ENCODE results near the gene CHPF2.

The CHPF2 gene, protein sequence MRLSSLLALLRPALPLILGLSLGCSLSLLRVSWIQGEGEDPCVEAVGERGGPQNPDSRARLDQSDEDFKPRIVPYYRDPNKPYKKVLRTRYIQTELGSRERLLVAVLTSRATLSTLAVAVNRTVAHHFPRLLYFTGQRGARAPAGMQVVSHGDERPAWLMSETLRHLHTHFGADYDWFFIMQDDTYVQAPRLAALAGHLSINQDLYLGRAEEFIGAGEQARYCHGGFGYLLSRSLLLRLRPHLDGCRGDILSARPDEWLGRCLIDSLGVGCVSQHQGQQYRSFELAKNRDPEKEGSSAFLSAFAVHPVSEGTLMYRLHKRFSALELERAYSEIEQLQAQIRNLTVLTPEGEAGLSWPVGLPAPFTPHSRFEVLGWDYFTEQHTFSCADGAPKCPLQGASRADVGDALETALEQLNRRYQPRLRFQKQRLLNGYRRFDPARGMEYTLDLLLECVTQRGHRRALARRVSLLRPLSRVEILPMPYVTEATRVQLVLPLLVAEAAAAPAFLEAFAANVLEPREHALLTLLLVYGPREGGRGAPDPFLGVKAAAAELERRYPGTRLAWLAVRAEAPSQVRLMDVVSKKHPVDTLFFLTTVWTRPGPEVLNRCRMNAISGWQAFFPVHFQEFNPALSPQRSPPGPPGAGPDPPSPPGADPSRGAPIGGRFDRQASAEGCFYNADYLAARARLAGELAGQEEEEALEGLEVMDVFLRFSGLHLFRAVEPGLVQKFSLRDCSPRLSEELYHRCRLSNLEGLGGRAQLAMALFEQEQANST

DNA sequence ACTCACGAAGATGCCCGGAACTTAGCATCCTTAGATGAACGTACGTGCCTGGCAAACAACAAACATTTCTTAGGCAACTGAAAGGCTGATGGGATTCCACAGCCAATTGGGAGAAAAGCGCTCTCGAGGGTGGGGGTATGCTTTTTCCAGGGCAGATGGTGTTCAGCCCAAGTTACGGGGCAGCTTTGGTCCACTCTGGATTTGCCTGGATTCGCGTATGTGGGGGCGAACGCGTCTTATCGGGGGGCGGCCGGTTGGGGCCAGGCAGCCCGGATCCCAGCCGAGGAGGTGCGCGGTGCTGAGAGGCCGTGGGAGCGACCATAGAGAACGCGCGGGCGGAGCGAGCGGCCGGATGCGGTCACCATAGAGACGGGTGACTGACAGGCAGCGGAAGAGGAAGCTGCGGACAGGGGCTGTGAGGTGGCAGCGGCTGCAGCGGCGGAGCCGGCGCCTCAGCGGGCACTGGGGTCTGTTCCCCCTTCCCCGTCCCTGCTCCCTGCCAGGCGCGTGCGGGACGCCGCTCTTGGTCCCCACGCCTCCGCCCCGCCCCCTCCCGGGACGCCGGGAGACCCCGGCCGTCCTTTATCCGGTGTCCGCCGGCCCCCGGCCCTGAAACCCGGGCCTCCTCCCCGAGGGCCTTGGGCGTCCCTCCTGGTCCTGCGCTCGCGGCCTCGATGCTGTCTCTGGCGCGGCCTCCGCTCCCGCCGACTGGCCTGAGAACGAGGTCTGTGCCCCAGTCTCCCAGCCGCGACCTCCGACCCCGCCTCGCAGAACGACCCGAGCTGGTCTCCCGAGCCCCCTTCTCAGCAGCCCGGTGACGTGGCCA is at the start of gene CHPF2:
TSS of gene CHPF2 (plus strand) at position 393 of the 826 bp plus-strand sequence. CDS start 1,529 bp downstream, outside the sequence.
- peak; percentile 71 to 84 for DNase-seq (ENCODE audit: low read depth in 2 of 2, low spot score in 1 of 2)

DNA sequence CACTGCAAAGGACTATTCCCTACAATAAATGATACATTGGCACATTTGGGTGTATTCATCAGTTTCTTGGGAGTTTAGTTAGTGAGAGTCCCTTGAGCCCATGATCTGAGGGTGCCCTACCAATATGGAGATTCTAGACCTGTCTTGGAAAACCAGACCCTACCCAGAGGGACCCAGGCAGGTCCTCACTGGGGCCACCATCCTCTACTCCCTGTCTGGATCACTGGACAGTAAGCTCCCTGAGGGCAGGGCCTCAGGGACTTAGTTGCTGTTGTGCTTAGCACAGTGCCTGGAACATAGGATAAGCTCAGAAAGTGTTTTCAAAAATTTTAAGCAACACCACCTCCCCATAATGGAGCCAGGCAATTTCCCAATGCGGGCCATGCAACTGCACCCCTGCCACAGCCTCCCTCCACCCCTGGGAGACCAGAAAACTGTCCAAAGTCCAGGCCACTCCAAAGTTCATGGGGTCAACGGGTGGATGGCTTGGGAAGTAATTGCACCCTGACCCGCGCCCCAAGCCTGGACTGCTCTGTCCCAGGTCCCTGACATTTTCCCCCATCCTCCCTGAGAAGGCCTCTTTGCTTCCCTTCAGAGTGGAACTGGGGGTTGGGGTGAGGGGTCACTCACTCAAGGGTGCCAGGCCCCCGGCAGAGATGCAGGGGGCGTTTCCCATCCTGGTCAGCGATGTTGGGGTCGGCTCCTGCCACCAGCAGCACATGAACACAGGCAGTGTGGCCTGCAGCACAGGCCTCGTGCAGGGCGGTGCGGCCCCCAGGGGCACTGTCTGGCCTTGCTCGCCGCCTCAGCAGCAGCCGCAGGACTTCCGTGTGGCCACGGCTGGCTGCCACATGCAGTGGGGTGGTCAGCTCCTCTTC is 46.3 kb upstream of the CHPF2 start:
- DNase-seq (ENCODE audit: low read depth in 2 of 2, low spot score in 1 of 2), result no peak

DNA sequence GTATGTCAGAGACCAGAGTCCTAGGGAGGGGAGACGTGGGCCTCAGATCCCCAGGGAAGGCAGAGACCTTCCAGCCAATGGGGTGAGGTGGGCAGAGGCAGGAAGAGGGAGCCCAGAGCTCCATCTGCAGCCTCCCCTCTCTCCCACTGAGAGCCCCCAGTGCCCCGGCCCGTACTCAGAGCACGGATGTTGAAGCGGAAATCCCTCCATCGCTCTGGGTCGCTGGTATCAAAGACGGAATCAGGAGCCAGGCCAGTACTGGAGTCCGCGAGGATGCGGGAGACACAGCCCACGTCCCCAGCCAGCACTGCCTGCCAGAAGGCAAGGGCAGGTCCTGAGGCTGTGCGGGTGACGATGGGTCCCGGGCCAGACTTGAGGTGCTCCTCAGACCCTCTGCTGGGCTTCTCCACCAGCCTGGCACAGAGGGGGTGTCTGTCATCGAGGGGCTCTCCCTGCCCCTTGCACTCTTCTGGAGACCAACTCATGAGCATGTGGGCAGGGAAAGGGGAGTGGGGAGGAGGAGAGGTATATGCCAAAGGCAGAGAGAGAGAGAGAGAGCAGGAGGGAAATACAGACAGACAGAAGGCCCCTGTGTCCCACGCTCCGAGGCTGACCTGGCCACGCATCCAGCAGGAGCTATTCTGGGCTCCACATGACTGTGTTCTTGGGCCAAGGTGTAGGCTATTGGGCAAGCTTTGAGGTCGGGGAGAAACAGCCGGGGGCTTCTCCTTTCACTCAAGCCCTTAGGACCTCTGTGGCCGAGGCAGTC is 45.5 kb upstream of the CHPF2 start, which contains the start of gene ASB10:
TSS of gene ASB10 (minus strand) at position 611 of the 769 bp plus-strand sequence. CDS start at position 491, 120 bp downstream.
- no peak for DNase-seq (ENCODE audit: low read depth in 2 of 2, low spot score in 1 of 2)

DNA sequence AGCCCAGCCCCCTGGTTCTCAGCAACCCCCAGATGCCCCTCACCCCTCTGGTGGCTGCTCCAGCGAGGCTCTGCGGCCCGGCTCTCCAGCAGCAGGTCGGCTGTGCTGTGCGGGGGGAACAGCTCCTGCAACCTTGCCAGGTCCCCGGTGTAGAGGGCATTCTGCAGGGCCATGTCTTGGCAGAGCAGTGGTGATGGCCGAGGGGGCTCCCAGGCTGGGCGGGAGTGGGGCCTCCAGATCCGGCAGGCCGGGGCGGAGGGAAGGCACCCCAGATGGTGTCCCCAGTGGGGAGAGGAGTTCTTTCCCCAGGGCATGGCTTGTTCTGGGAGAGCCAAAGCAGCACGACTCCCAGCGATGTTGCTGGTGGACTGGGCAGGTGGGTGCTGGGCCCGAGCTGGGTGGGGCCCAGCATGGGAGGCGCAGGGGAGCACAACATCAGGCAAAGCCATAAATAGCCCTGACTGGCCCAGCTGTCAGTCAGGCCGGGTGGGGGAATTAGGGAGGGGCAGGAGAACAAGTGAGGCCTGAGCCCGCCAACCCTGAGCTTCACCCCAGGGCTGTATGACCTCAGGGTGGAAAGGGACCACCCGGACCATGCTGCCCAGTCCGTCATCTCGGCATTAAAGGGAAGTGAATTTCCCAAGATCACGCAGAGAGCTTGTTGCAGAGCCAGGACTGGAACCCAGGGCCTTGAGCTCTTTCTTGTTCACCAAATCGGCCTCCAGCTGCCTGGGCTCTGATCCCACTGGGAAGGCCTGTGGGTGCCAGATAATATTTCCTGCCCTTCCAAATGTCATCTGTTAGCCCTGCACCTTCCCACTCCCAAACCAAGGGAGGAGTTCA is 44.7 kb upstream of the CHPF2 start:
- no peak for DNase-seq (ENCODE audit: low read depth in 2 of 2, low spot score in 1 of 2)

DNA sequence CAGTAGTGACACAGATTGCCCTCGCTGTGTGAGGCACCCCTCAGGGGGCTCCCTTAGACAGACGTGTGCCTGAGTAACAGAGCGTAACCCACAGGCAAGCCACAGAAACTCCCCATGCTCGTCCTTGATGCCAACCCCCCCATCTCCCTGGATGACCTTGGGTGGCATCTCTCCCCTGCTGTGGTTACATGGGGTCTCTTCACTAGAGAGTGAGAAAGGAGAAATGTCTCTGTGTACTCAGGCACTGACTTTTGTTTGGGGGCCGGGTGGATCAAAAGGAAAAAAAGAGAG is 44.1 kb upstream of the CHPF2 start:
- no peak for DNase-seq (ENCODE audit: low read depth in 2 of 2, low spot score in 1 of 2)

DNA sequence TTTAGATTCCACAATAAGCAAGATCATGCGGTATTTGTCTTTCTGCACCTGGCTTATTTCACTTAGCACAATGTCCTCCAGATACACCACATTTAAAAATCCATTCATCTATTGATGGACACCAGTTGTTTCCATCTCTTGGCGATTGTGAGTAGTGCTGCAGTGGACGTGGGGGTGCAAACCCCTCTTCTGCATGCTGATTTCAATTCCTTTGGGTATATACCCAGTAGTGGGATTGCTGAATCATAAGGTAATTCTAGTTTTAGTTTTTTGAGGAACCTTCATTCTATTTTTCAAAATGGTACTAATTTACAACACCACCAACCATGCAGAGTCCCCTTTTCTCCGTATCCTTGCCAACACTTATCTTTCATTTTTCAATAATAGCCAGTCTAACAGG is 43.2 kb upstream of the CHPF2 start:
- no peak for DNase-seq (ENCODE audit: low read depth in 2 of 2, low spot score in 1 of 2)

DNA sequence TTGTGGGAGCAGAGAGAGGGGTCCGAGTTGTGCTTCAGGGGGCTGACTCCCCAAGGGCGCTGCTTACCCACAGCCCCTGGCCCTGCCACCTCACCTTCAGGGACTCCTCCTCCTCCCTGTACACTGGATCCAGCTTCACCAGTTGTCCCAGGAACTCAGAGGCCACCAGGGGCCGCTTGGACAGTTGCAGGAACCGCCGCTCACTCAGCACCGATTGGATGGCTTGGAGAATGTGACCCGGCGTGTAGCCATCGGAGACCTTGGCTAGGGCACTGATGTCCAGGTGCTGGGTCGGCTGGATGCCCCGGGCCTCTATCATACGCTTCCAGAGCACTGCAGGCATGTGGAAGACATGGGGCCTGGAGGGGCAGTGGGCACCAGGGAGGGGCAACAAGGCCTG is 40.7 kb upstream of the CHPF2 start:
- no peak for DNase-seq (ENCODE audit: low read depth in 2 of 2, low spot score in 1 of 2)

DNA sequence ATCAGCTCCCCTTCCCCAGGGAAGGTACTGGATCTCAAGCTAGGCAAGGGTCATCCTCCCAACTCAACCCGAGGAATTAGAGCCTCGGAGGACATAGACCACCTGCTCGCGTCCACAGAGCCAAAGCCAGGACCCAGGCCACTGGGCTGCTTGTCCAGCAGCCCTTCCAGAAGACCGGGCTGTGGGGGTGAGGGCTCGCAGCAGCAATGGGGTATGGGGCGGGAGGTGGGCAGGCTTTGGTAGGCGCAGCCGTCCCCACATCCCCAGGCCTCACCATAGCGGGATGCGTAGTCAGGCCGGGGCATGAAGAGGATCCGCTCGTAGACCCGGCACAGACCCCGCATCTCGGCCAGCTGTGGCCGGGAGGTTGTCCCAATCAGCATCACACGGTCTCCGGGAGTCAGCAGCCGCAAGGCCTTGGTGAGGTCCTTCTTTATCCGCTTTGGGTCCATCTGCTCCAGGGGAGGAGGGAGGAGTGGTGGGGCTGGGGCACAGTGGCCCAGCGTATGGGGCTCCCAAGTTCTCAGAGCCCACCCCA is 40.2 kb upstream of the CHPF2 start:
- DNase-seq (ENCODE audit: low read depth in 2 of 2, low spot score in 1 of 2), result no peak

DNA sequence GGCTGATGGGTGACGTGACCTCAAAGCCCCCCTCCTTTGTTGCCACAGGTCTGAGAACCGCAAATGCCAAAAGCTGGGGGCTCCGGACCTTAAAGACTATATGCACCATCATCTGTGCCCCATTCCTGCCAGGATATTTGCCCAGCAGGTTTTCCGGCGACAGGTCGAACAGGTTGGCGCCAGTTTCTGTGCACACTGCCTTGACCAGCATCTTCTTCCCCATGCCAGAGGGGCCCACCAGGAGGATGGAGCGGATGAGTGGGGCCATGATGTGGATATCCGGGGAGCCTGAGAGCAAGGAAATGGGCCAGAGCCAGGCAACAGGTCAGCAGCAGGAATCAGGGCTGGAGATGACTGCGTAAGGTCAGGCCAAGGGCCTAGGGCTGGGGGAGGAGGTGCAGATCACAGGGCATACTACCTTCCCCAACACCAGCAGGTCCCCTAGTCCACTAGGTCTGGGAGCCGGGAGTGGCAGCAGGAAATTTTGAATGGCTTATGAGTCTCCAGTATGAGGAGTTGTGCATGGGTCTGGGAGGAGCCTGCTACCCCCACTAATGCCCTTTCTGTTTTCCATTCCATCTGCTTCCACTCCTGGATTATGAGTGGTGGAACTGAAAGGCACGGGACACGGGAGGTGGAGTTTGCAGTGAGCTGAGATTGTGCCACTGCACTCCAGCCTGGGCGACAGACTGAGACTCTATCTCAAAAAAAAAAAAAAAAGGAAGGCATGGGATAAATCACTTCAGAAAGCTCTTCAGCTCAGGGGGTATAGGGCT is 38.9 kb upstream of the CHPF2 start:
- DNase-seq (ENCODE audit: low read depth in 2 of 2, low spot score in 1 of 2), result no peak

DNA sequence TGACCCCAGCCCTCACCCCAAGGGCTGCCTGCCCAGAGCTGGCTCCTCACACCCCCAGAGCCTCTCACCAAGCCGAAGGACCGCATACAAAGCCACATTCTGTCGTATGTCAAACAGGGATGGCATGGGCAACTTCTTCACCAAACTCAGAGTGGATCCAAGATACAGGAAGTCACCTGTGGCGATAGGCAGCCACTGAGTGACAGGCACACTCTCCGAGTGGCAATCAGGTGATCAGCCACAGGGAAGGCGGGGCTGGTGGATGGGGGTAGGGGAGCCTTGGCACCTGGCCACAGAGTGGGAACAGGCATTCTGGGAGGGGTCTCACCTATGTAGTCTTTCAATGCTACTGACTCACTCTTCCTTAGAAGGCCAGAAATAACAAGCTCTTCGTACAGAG is 38.1 kb upstream of the CHPF2 start:
- no peak for DNase-seq (ENCODE audit: low read depth in 2 of 2, low spot score in 1 of 2)

DNA sequence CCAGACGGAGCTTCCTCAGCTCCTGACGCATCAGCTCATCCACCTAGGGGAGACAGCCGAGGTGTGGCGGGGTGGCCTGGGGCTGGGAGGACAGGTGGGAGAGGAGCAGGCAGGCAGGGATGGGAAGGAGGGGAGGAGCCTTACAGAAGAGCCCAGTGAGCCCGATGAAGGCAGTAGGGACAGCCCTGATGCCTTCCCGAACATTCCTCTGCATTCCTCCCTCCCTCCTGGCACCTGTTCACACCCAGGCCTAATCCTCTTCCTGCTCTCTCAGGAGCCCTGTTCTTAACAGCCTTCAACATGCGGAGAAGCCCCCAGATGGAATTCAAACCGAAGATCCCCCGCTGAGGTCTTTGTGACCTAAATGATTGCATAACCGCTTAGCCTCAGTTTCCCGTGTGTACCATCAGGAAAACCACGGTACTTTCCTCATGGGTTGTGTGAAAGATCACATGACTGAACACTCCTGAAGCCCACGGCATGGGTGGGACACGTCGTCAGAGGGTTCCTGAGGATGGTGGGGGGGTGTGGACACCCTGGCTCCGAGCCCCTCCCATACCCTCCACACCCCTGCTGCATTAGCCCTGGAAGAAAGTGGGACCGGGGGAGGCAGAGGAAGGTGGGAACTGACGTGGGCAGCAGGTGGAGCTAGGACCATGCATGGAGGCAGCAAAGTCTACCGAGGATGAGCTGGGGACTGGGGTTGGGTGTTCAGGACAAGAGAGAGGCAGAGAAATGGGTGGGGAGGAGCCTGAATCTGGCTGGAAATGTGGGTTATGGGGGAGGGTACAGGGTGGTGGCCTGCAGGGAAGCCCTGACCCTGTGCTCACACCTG is 36.5 kb upstream of the CHPF2 start:
- no peak for DNase-seq (ENCODE audit: low read depth in 2 of 2, low spot score in 1 of 2)

DNA sequence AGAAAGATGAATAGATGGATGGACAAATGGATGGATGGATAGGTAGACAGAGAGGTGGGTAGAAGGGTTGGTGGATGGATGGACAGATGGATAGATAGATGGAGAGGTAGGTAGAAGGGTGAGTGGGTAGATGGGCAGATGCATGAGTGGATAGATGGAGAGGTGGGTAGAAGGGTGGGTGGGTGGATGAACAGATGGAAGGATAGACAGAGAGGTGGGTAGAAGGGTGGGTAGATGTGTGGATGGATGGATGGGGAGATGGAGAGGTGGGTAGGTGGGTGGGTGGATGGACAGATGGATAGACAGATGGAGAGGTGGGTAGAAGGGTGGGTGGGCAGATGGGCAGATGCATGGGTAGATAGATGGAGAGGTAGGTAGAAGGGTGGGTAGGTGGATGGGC is 34.4 kb upstream of the CHPF2 start:
- no peak for DNase-seq (ENCODE audit: low read depth in 2 of 2, low spot score in 1 of 2)

DNA sequence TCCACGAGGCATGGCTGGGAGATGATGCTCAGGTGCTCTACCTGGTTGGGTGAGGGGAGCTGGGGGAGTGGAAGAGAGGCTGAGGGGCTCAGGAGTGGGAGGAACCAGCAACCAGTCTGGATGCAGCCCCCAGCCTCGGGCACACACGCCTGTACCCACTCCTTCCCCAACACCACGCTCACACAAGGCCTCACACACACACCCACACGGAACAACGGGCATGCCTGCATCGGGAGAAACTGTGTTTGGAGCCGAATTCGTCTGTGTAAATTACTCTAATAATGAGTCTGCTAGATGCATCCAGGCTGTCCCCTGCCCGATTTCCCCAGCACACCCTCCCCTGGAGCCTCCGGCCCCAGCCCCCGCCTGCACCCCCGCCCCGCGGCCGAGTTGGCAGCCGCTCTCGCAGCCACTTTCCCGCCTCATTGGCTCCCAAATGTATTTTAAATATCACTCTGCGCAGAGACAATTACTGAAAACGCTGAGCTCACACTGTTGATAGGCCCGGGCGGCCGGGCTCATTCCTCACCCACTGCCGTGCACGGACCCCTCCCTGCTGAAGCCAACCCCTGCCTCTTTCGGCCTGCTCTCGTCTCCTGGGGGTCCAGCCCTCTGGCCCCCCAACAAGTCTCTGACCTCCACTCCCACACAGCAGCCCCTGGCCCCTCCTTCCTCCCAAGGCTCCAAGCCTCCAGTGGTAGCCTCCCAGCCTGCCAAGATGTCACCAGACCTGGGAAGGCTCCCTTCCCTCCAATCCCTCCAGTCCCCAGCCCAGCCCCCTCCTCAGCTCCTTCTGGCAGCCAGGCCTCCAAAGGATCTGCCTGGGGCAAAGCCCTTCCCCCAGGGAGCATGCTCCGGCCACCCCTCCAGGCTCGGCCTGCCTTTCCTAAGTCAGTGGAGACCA is 33.1 kb upstream of the CHPF2 start:
- DNase-seq (ENCODE audit: low read depth in 2 of 2, low spot score in 1 of 2), result no peak

DNA sequence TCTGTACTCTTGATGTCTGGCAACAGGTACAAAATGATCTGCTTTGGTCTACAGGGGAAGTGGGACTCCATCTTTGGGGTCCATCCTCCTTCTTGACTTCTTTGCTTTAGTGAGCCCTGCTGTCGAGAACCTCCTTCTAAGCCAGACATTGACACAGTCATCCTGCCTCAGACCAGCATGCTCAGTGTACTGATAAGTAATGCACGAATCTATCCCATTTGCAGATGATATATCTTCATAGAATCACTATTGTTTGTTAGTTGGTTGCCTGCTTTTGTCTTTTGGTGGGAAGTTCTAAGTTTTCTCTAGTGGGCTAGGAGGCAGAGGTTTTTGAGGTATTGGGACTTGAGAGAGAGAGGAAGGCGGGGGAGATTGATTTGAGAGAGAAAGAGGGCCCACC is 30.9 kb upstream of the CHPF2 start:
- DNase-seq (ENCODE audit: low read depth in 2 of 2, low spot score in 1 of 2), result no peak

DNA sequence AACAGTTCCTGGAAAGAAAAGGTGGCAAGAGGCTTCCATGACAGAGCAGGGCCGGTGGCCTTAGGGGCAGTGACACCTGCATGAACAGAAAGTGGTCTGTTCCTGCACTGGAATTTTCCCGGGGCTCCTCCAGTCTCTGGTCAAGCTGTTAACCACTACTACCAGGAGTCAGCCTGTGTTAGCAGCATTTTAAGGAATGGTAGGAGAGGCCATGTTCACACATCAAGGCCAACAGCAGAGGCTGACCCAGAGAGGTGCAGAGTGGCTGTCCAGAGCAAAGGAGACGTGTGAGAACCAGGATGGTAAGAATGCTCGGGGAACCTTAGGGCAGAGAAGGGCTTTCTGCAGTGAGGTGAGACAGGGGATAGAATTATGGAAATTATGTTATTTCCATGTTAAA is 30.5 kb upstream of the CHPF2 start:
- no peak for DNase-seq (ENCODE audit: low read depth in 2 of 2, low spot score in 1 of 2)

DNA sequence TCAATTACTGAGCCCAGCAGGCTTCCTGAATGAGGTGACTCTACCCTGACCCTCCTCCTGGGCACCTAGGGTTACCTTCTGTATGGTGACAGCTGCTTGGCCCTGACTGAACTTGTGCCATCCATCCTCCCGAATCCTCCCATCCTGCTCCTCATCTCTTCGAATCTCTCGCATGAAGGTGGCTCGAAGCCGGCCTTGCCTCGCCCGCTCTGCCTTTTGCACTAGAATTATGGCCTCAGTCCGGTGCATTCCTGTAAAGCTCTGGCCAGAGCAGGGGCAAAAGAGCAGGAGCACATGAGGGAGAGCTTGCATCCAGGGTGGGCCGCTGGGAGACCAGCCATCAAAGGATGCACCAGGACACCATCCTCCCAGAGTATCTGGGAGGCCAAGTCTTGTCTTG is 29.4 kb upstream of the CHPF2 start:
- no peak for DNase-seq (ENCODE audit: low read depth in 2 of 2, low spot score in 1 of 2)

Data from stimulated activated CD8-positive, alpha-beta memory T cell treated with anti-CD3 and anti-CD28 coated beads, Interleukin-4, amount 100 ng/mL, for 4 hours (primary cell).